MM.1S (cell line): ENCODE data around the gene ANTXR1.

Experiments used
- DNase-seq: peaks from one replicate; pipeline ENCODE4 v3.0.0-alpha.2; 2015
- H2AFZ ChIP-seq: fragments of 300-600 bp; sonication (generic); 2 replicates; pipeline ENCODE4 v1.6.0; 2016; ENCODE audit warnings: antibody characterized with exemption, low read length
- H3F3A ChIP-seq: fragments of 300-600 bp; sonication (generic); 2 replicates; pipeline ENCODE4 v1.6.1; 2016; ENCODE audit warnings: mild to moderate bottlenecking, antibody characterized with exemption, low read length, moderate library complexity, mixed read lengths; ENCODE audit not compliant: insufficient read depth
- H3K27ac ChIP-seq: fragments of 300-600 bp; sonication (generic); 2 replicates; pipeline ENCODE4 v1.5.1; 2016; ENCODE audit warnings: mild to moderate bottlenecking, low read length
- H3K27me3 ChIP-seq: fragments of 300-600 bp; sonication (generic); replicated peaks from 2 replicates; pipeline ENCODE4 v1.6.0; 2016; ENCODE audit warnings: low read length; ENCODE audit not compliant: insufficient read depth
- H3K36me3 ChIP-seq: fragments of 300-600 bp; sonication (generic); replicated peaks from 2 replicates; pipeline ENCODE4 v1.6.1; 2016; ENCODE audit warnings: mild to moderate bottlenecking, low read length, mixed read lengths; ENCODE audit not compliant: insufficient read depth
- H3K4me1 ChIP-seq: fragments of 300-600 bp; sonication (generic); 2 replicates; pipeline ENCODE4 v1.6.1; 2016; ENCODE audit warnings: low read length, mixed read lengths
- H3K4me2 ChIP-seq: fragments of 300-600 bp; sonication (generic); 2 replicates; pipeline ENCODE4 v1.6.0; 2016; ENCODE audit warnings: low read depth, low read length
- H3K4me3 ChIP-seq: fragments of 300-600 bp; sonication (generic); 2 replicates; pipeline ENCODE4 v1.5.1; 2016; ENCODE audit warnings: low read length, mixed read lengths
- H3K79me2 ChIP-seq: fragments of 300-600 bp; sonication (generic); 2 replicates; pipeline ENCODE4 v1.6.1; 2016; ENCODE audit warnings: mixed run types, low read length, mixed read lengths
- H3K9ac ChIP-seq: fragments of 300-600 bp; sonication (generic); 2 replicates; pipeline ENCODE4 v1.6.1; 2016; ENCODE audit warnings: low read length, mixed read lengths
- H3K9me2 ChIP-seq: fragments of 300-600 bp; sonication (generic); replicated peaks from 2 replicates; pipeline ENCODE4 v1.6.1; 2016; ENCODE audit warnings: mild to moderate bottlenecking, low read length, mixed read lengths; ENCODE audit not compliant: insufficient read depth
- H3K9me3 ChIP-seq: fragments of 300-600 bp; sonication (generic); replicated peaks from 2 replicates; pipeline ENCODE4 v1.6.1; 2016; ENCODE audit warnings: mild to moderate bottlenecking, low read length, mixed read lengths; ENCODE audit not compliant: insufficient read depth
- H4K20me1 ChIP-seq: fragments of 300-600 bp; sonication (generic); 2 replicates; pipeline ENCODE4 v1.6.1; 2016; ENCODE audit warnings: mild to moderate bottlenecking, low read length, moderate library complexity, mixed read lengths; ENCODE audit not compliant: insufficient read depth
- CTCF ChIP-seq: fragments of 300-600 bp; sonication (generic); IDR thresholded peaks from 2 replicates; pipeline ENCODE4 v1.5.1; 2016; ENCODE audit warnings: antibody characterized with exemption, low read length, mixed read lengths
- EZH2 ChIP-seq: fragments of 300-600 bp; sonication (generic); optimal IDR thresholded peaks from 2 replicates; pipeline ENCODE3; 2017; ENCODE audit warnings: low read depth, mild to moderate bottlenecking, antibody characterized with exemption, low read length, mixed read lengths
- EZH2phosphoT487 ChIP-seq: fragments of 300-600 bp; sonication (generic); IDR thresholded peaks from 2 replicates; pipeline ENCODE4 v1.6.1; 2018; ENCODE audit warnings: antibody characterized with exemption, low read length

ANTXR1 gene

GRCh38 chr2:69123182-69123581 lies 110.2 kb downstream of the ANTXR1 start:
- Histone ChIP-seq H2AFZ (no peak overlapping the region), H3K79me2 (no peaks in the 10 kb centered on the region)
- DNase-seq, result no peak

GRCh38 chr2:69124343-69124742 lies 111.4 kb downstream of the ANTXR1 start:
- Histone ChIP-seq H3K4me2 (no peak overlapping the region), H3K36me3 (no peaks in the 10 kb centered on the region), H3K4me1 (no peaks in the 10 kb centered on the region), H3F3A (no peaks in the 10 kb centered on the region), H4K20me1 (no peaks in the 10 kb centered on the region), H3K27ac (no peak overlapping the region), H3K9me3 (no peaks in the 10 kb centered on the region), H3K9ac (no peak overlapping the region), H3K27me3 (no peaks in the 10 kb centered on the region), H3K4me3 (no peak overlapping the region), H3K9me2 (no peaks in the 10 kb centered on the region), H2AFZ (no peak overlapping the region), H3K79me2 (no peaks in the 10 kb centered on the region)
- TF ChIP-seq EZH2, result no peak
- no peak for TF ChIP-seq EZH2phosphoT487
- TF ChIP-seq CTCF, result no peak
- no peak for DNase-seq

More at GRCh38 chr2:69123182-69123581, 110.2 kb downstream of the ANTXR1 start:
- Histone ChIP-seq H3K27ac (no peak overlapping the region), H4K20me1 (no peaks in the 10 kb centered on the region), H3K4me2 (no peak overlapping the region), H3K27me3 (no peaks in the 10 kb centered on the region), H3K9ac (no peak overlapping the region), H3F3A (no peaks in the 10 kb centered on the region), H3K9me2 (no peaks in the 10 kb centered on the region), H3K4me3 (no peak overlapping the region), H3K36me3 (no peaks in the 10 kb centered on the region), H3K4me1 (no peaks in the 10 kb centered on the region), H3K9me3 (no peaks in the 10 kb centered on the region)
- TF ChIP-seq EZH2, result no peak
- TF ChIP-seq CTCF, result no peak
- TF ChIP-seq EZH2phosphoT487, result no peak

GRCh38 chr2:69125816-69126215 lies 112.8 kb downstream of the ANTXR1 start:
- Histone ChIP-seq H3K36me3 (no peaks in the 10 kb centered on the region), H3K27ac (no peak overlapping the region), H3K4me2 (no peak overlapping the region), H3K27me3 (no peaks in the 10 kb centered on the region), H3K9me3 (no peaks in the 10 kb centered on the region), H4K20me1 (no peaks in the 10 kb centered on the region), H3K4me3 (no peak overlapping the region), H3K79me2 (no peaks in the 10 kb centered on the region), H3K4me1 (no peaks in the 10 kb centered on the region), H3K9ac (no peak overlapping the region), H2AFZ (no peak overlapping the region), H3F3A (no peaks in the 10 kb centered on the region), H3K9me2 (no peaks in the 10 kb centered on the region)
- no peak for DNase-seq
- TF ChIP-seq EZH2phosphoT487, result no peak
- no peak for TF ChIP-seq EZH2
- no peak for TF ChIP-seq CTCF
